ENCODE measurements around the gene RXRB. TPM values are rescaled to one million over a fixed set of nuclear protein-coding genes. Genes with fewer than 3 reads are reported as not detected.

RXRB gene
- total and polyA plus RNA-seq, 2 of the 8 experiments (the other 6 are each of a cell fraction or from before 2014, with no cell fraction given): 13.0 to 18.1 TPM

DNA sequence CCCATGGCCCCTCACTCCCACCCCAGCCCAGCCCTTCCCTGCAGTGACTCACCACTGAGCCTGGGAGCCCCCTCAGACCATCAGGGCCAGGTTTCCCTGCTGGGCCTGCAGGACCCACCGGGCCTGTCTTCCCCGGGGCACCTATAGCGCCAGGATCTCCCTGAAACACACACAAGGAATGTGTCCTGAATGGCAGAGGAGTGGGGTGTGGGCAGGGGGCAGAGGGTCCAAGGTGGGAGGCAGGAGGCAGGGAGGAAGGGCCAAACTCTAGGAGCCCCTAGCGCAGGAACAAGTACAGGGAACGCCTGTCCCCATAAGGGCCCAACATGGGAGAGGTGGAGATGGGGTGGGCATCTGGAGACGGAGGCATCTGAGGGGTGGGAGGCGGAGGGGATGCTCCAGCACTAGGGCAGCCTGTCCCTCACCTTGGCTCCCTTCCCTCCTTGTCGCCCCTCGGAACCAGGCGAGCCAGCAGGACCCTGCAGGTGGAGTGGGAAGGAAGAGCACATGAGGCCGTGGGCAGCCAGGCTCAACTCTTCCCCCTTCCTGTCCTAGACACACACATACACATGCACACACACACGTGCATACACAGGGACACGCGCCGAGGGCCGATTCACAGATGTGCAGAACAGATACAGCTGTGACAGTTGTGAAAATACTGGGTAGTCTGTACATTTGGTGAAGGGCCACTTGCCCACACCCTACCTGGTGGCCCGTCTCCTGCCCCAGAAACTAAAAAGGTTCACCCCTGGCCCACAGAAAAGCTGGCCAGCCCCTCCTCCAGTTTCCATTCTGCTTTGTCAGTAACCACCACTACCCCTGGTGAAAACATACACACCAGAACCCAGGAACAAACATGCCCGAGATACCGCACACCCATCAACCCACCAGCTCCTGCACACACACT, 32.8 kb downstream of the RXRB start:
- Histone ChIP-seq H3K27ac (ENCODE audit: low read depth, low read length) (no peak overlapping the region), H4K5ac (ENCODE audit: insufficient read length, low read depth, low read length) (no peak overlapping the region), H2AK5ac (ENCODE audit: low read depth, low read length) (no peak overlapping the region), H2BK20ac (ENCODE audit: low read length) (no peak overlapping the region), H3K18ac (ENCODE audit: extremely low read depth, low read length) (no peak overlapping the region), H3K27me3 (replicated peaks in 1 of 4; ENCODE audit: control insufficient read depth in 3 of 4, extremely low read depth in 1 of 4, insufficient read depth in 3 of 4, low read length in 3 of 4) (no peaks in the 10 kb centered on the region), H3K36me3 (ENCODE audit: control insufficient read depth in 2 of 4, insufficient read depth in 4 of 4, low read length in 3 of 4) (no peaks in the 10 kb centered on the region), H2BK120ac (replicated peaks; ENCODE audit: low read depth, low read length) (no peak overlapping the region), H3K9ac (replicated peaks in 1 of 4; ENCODE audit: extremely low read depth in 1 of 4, low read depth in 3 of 4, low read length in 3 of 4) (no peak overlapping the region), H3K4ac (replicated peaks; ENCODE audit: insufficient read length, low read depth, low read length) (no peak overlapping the region), H3K23me2 (ENCODE audit: low read depth, low read length) (no peaks in the 10 kb centered on the region), H3K4me2 (ENCODE audit: insufficient read depth in 1 of 2, low read depth in 2 of 2, low read length in 2 of 2) (no peak overlapping the region), H3K23ac (ENCODE audit: insufficient read length) (no peak overlapping the region), H2AFZ (ENCODE audit: low read length) (no peak overlapping the region), H3K4me3 (ENCODE audit: extremely low read depth in 1 of 4, insufficient read depth in 2 of 4, low read depth in 3 of 4, low read length in 4 of 4) (no peak overlapping the region), H4K91ac (replicated peaks; ENCODE audit: insufficient read length, low read length) (no peak overlapping the region), H3K56ac (replicated peaks; ENCODE audit: insufficient read length, low read depth, low read length) (no peak overlapping the region), H4K8ac (ENCODE audit: extremely low read depth, insufficient read depth, low read length) (no peak overlapping the region), H3K9me3 (ENCODE audit: insufficient read depth in 2 of 2, low read depth in 1 of 2, low read length in 1 of 2) (no peaks in the 10 kb centered on the region), H3K79me2 (ENCODE audit: control insufficient read depth in 1 of 2, insufficient read depth in 2 of 2, low read length in 2 of 2) (no peaks in the 10 kb centered on the region), H3K4me1 (replicated peaks in 1 of 4; ENCODE audit: control insufficient read depth in 3 of 4, insufficient read depth in 4 of 4, low read length in 3 of 4) (no peaks in the 10 kb centered on the region; a peak in 2 of 7 replicates), H2BK5ac (ENCODE audit: low read depth, low read length) (peak overlapping the region; percentile 35; the same call in 1 of the 2 replicates), H4K20me1 (replicated peaks in 1 of 2; ENCODE audit: control insufficient read depth in 1 of 2, insufficient read depth in 2 of 2, low read length in 2 of 2) (no peaks in the 10 kb centered on the region), H3K14ac (ENCODE audit: insufficient read length) (no peak overlapping the region), H2BK12ac (ENCODE audit: low read depth, low read length) (no peak overlapping the region), H2BK15ac (ENCODE audit: low read length) (no peak overlapping the region), H3K79me1 (ENCODE audit: low read depth, low read length) (no peaks in the 10 kb centered on the region)
- no peak for TF ChIP-seq BACH1 (IDR thresholded peaks at IDR 0.05; ENCODE audit: low read length)
- FAIRE-seq (no peak), DNase-seq (ENCODE audit: low read depth in 1 of 2, low spot score in 2 of 2) (no peak)
- POLR2A ChIA-PET (ENCODE audit: partially characterized antibody): interaction anchor here (0.7 kb wide), 1 partner anchor 18 kb away, joined by 3 read pairs; no protein-coding TSS in a partner anchor
- 90% methylated on average over 18 of the region's 19 CpGs; no CpG with 5 or more reads in 1 of the 2 experiments for WGBS, 2 experiments (ENCODE audit: extremely low coverage in 1 of 2, insufficient coverage in 1 of 2, insufficient read length in 1 of 2, insufficient replicate concordance in 2 of 2, low coverage in 1 of 2, low lambda C conversion rate in 2 of 2, missing lambda C conversion rate in 1 of 2)
- CTCF ChIA-PET (ENCODE audit: partially characterized antibody): interaction anchor here (0.7 to 2.4 kb wide), 5 partner anchors 18 to 79 kb away, joined by 3 to 6 read pairs (median 3); no protein-coding TSS in a partner anchor

All from H1 (cell line).